ENCODE measurements around the gene TRAF3.

TRAF3 gene, protein sequence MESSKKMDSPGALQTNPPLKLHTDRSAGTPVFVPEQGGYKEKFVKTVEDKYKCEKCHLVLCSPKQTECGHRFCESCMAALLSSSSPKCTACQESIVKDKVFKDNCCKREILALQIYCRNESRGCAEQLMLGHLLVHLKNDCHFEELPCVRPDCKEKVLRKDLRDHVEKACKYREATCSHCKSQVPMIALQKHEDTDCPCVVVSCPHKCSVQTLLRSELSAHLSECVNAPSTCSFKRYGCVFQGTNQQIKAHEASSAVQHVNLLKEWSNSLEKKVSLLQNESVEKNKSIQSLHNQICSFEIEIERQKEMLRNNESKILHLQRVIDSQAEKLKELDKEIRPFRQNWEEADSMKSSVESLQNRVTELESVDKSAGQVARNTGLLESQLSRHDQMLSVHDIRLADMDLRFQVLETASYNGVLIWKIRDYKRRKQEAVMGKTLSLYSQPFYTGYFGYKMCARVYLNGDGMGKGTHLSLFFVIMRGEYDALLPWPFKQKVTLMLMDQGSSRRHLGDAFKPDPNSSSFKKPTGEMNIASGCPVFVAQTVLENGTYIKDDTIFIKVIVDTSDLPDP

GRCh38 chr14:102776761-102777710 lies at the start of gene TRAF3:
Gene TRAF3, plus strand, starts transcription at chr14:102777449. Its CDS starts 92,753 bp downstream, at chr14:102870202.
- DNase-seq = peak; percentile 10

- no peak for DNase-seq
Measured at GRCh38 chr14:102728501-102728900, 48.7 kb upstream of the TRAF3 start.

GRCh38 chr14:102729268-102729667 lies 48.0 kb upstream of the TRAF3 start:
- DNase-seq = no peak

GRCh38 chr14:102729825-102730224 lies 47.4 kb upstream of the TRAF3 start:
- no peak for DNase-seq

- DNase-seq = no peak
Measured at GRCh38 chr14:102731101-102731870, 46.0 kb upstream of the TRAF3 start.

- DNase-seq = no peak
Measured at GRCh38 chr14:102731871-102732800, 45.1 kb upstream of the TRAF3 start.

DNA sequence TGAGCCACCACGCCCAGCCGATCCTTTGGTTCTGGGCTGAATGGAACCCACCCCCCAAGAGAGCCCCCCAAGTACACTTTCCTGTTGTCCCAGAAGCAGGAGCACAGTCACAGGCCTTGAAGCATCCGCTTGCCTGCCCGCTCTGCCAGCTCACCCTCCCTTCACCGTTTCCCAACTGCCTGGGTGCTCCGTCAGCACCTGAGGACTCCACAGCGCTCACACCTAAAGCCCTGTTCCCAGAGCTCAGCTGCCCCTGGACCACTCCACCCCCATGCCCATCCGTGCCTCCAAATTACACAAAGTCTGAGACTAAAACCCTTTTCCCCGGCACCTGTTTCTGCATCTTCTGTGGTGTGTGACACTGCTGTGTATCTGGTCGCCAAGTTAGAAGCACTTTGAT lies 44.3 kb upstream of the TRAF3 start:
- DNase-seq = no peak

DNA sequence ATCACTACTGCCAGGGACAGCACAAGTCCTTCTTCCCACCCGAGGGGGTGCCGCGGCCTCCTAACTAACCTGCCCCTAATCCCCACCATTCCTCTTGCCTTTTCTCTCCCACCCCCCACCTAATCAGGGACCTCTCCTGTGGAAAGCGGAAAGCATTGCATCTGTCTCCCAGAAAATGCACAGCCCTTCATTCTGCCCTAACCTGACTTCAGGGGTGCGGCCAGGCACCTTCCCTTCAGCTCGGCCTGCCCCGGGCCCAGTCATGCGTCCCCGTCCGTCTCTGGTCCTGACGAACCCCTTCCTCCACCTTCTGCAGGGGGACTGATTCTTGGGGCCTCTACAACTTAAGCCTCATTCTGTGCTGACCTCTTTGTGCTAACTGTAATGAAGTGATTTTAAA lies 43.9 kb upstream of the TRAF3 start:
- no peak for DNase-seq

DNA sequence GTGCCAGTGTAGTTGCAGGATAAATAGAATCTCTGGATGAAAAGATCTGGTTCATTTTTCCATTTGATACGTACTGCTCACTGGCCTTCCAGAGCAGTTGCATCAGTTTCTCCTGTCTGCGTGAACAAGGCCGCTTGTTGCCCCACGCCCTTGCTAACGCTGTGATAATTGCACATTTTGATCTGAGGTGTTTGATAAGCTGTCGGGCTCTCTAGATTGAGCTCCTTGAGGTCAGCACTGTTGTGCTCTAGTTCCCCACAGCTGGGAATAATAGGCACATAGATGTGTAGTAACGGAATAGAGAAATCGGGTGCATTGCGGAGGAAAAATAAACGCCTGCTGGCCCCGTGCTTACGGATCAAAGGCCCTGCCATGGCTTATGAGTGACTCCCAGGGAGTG lies 42.8 kb upstream of the TRAF3 start:
- no peak for DNase-seq

GRCh38 chr14:102736956-102737355 lies 40.3 kb upstream of the TRAF3 start:
- DNase-seq = no peak

DNA sequence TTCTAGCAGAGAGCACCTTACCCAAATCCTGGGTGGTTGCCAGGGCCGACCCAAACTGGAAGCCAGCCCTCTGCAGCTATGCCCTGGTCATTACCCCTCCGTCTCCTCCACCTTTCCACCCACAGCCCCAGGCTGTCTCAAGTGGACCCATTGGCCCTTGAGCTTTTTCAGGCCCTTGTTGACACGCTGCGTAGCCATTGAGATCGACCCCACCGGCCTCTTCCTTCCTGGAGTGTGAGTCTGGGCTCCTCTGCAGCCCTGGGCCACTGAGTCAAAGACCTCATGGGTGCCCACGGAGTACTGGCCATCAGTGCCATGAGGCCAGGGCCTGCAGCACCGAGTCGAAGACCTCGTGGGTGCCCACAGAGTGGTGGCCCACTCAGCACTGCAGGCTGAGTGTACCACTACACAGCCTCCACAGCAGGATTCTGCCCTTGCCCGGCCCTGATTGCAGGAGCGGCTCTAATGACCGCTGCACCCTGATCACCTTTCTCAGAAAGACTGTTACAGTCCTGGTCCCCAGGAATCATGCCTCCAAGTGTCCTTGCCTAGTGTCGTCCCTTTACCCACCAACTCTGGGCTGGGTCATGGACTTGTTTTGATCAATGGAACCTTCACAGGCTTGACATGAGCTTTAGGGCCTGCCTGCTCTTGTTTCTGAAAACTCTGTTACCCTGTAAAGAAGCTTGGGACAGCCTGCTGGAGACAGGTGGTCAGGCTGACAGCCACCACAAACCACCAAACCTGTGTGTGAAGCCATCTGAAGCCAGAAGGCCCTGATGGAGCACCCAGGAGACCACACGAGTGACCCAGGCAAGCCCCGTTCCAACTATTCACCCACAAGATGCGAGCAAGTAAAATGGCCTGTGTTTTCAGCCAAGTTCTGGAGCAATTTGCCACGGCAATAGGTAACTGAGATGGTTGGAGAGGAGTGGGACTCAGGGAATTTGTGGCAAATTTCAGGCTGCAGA lies 39.6 kb upstream of the TRAF3 start:
- DNase-seq = no peak

DNA sequence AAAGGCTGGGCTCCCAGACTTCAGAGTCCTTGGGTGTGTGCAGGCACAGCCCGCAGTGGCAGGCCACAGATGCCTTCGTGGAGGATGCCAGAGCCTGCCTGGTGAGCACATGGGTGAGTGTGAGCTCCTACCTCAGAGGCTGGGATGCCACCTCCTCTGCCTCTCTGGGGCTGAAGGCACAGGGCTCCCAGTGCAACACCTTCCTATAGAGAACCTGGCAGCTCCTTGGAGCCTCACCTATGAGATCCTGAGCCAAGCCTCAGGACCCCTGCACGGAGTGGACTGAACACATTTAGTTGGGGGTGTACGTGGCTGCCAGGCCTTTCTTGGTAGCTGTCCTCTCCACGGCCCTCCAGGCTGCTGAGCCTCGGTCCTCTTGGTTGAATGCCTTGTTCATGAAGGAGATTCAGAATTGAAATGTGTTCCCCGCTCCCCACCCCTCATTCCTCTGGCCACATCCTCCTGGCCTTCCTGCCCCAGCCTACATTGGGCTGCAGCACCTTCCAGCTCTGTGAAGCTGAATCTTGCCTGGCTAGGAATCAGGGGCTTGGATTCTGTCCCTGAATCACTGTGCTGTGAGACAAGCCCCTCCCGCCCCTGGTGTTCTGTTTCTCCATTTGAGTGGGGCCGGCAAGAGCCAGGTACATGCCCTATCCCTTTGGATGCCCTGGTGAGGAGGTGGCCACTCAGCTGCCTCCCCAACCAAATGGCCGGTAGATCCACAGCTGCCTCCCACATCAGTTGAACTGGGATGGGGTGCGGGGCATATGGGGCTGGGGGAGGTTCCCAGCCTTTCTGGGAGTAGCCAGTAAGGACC lies 38.7 kb upstream of the TRAF3 start:
- DNase-seq = no peak

GRCh38 chr14:102739190-102739469 lies 38.1 kb upstream of the TRAF3 start:
- DNase-seq = no peak

- no peak for DNase-seq
Measured at GRCh38 chr14:102746634-102747438, 30.4 kb upstream of the TRAF3 start.

- no peak for DNase-seq
Measured at GRCh38 chr14:102748806-102749205, 28.4 kb upstream of the TRAF3 start.

- peak; percentile 7 for DNase-seq
Measured at GRCh38 chr14:102749393-102750305, 27.6 kb upstream of the TRAF3 start.

DNA sequence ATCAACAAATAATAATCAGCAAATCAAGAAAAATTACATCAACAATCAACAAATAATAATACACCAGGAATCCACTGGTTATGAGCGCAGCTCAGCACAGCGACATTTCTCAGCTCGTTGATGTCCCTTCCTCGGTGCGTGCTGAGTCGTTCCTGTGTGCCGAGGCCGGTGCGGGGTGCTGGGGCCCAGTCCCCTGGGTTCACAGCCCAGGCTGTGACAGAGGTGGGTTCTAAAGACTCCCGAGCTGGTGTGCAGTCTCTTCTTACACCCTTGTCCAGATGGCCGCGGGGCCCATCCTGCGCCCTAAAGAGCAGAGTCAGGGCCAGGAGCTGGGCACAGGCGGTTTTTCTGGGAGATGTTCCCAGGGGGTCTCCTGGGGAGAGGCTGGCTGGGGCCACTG lies 26.9 kb upstream of the TRAF3 start:
- DNase-seq = peak; percentile 37

GRCh38 chr14:102751088-102751487 lies 26.2 kb upstream of the TRAF3 start:
- peak; percentile 41 for DNase-seq

All from DMS 273 treated with DMSO at 0.1 percent for 48 hours (cell line).